NCI-H446 treated with DMSO at 0.1 percent for 48 hours (cell line): Measurements from ENCODE around the gene MYOM1.

ENCODE experiments used
- DNase-seq: peaks from one replicate; lab custom pipeline; 2025; lab: John Stamatoyannopoulos, UW

MYOM1 gene

DNA sequence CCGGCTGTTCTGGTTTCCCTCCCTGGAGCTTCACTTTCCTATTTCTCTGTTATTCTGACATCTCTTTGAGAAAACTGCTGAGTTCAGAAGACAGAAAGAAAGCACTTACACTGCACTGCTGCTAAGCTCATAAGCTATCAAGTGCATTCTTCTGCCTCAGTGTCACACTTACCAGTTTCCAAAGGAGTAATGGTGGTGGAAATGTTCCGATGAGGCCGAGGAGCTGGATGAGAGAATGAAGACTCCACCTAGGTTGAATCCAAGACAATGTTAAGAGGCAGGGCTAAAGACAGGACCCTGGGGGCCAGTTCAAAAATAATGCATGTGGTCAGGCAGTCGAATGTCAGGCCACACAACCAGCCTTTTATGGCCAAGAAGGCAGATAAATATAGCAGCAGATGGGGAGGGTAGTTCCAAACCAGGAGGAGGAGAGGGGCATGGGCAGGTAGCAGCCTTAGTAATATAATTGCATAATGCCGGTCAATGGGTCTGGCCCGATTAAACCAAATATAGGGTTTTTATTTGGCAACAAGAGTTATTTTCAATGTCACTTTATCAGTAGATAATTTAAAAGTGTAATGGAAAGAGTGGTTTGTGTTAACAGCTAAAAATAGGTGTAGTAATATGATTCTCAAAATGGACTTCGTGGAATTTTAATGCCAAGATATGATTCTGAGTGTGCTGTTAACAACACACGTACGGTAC is at the start of gene MYOM1:
Gene MYOM1 (minus strand): TSS at position 338 of the 705 bp plus-strand sequence. CDS start 4,745 bp downstream, outside the sequence.
- no peak for DNase-seq

DNA sequence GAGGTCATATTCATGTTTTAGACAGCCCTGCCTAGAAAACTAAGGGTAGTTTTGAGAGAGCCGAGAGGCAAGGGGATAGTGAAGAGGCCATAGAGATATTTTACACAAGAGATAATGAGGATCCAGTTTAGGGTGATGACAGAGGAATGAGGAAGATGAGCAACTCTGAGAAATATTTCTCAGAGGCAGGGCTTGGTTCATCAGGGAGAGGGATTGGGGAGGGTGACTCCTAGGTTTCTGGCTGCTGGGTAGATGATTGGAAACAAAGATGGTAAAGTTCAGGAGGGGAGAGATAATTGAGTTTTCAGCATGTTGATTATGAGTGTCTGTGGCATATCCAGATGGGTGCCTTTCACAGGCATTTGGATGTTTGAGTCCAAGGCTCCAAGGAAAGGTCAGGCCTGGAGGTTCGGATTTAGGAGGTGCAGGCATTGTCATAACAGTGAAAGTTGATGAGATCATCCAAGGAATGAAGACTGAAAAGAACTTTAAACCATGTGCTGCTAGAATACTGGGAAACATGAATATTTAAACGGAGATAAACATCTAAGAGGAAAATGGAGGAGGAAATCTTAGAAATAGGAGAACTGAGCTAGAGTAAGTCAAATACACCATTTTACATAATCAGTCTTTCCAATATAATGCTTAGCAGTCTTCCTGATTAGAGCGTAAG is 49.6 kb upstream of the MYOM1 start:
- DNase-seq = no peak

DNA sequence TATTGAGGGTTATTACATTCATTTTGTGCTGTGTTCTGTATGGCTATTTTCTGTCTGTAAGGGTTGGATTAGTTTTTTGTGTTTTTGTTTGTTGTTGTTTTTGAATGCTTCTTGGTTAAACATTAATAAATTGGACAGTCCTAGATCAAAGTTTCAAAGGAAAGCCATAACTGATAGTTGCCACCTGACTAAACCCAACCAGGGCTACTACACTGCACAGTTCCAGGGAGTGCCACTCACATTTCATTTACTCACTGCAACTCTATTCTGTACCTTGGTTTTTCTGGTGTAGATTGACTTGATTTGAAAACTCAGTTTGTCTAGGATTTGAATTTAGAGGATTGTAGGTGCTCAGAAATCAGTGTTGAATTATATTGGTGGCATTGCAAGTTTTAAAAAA is 48.5 kb upstream of the MYOM1 start:
- no peak for DNase-seq

DNA sequence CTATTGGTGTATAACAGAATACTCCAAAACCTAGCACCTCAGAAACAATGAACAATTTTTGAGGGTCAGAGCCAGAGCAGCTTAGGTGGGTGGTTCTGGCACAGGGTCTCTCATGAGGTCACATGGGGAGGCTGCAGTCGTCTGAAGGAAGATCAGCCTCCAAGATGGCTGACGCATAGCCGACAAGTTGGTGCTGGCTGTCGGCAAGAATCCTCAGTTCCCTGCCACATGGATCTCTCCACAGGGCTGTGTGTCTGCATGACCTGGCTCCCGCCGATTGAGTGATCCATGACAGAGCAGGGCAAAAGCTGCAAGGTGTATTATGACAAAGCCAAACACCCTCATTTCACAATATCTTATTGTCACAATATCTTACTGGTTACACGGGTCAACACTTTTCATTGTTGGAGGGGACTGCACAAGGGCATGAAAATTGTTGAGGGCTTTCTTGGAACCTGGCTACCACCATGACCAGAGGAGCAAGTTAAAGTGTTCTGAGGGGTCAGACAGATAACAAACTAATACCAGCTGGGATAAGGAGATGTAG is 46.4 kb upstream of the MYOM1 start:
- no peak for DNase-seq

DNA sequence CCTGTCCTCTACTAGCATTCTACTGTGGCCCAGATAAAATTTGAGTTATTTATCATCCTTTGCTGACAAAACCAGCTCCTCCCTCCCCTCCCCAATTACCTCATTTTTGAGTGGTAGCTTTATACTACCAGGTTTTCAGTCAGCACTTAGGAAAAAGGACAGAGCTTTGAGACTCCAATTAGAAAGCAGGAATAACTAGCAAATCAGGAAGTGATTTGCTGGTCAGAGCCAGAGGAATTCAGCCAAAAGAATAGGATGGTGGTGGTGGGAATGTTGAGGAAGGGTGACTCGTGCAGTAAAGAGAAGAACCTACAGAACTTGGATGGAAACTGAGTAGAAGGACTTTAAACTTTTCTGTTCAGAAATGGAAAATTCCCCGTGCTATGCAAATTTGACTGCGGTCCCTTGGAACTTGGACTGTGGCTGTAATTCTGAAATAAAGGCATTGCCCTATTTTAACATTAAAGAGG is 45.8 kb upstream of the MYOM1 start:
- no peak for DNase-seq

DNA sequence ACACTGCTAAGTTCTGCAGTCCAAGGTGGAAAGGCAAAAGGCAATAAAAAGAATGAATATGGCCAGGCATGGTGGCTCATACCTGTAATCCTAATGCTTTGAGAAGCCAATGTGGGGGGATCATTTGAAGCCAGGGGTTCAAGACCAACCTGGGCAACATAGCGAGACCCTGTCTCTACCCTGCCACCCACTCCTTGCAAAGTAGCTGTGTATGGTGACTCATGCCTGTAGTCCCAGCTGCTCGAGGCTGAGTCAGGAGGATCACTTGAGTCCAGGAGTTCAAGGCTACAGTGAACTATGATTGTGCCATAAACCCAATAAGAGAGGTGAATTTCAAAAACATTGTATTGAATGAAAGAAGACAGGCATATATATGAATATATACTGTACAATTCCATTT is 44.6 kb upstream of the MYOM1 start:
- no peak for DNase-seq

DNA sequence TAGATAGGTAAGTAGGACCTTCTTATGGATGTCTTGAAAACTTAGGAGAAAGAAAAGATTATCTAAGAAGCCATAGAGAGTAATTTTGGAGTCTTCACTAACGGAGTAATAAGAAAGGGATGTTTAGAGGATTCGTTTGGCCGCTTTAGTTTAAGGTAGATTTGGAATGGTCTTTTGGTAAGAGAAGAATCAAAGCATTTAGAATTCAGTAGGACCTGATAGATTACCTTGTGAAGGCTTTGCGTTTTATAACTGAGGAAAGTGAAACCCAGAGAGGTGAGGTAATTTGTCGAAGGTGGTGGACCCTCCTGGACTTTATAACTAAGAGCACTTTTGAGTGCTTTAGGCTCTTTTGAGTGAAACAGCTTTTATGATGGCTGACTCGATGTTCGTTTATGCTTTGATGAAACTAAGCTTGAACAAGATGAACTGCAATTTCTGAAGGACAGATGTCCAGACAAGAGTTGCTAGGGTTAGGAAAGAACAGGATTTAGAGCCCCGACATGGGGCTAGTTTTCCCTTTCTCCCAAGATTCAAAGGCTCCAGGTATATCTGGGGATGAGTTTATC is 43.4 kb upstream of the MYOM1 start:
- DNase-seq = no peak

DNA sequence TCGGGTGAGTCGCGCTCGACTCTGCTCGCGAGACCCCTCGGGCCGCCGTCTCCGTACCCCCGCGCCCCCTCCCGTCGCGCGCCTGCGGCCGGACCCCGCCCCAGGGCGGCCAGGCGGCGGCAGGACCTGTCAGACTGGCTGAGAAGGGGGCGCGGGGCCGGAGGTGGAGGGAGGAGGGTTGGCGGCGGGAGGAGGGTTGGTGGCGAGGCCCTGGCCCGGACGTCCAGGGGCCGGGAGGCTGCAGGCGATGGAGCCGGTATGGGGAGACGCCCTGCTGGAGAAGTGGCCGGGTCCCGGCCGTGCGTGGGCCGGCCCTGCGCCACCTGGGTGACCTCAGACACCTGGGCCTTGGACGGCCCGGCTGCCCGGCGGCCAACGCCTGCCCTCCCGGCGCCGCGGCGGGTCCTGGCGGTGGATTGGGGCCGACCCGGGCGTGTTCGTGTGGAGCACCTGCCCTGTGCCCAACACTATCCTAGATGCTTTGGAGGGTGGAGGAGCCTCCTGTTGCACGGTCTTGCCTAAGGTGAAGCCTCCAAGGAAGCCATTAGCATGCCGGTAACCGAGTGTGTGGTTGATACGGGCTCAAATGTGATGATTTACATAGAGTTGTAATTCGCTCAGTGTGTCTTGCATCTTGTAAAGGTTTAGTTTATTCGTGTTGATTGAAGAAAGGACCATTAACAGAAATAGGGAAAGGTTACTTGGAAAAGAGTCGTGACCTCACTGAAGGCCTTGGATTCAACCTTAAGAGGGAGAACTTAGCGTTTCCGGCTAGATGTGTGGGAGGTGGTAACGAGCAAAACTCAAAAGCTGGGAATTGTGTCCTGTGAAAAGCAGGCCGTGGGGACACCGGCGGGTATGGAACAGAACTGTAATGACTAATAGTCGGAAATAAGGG is 42.7 kb upstream of the MYOM1 start:
- DNase-seq = no peak

DNA sequence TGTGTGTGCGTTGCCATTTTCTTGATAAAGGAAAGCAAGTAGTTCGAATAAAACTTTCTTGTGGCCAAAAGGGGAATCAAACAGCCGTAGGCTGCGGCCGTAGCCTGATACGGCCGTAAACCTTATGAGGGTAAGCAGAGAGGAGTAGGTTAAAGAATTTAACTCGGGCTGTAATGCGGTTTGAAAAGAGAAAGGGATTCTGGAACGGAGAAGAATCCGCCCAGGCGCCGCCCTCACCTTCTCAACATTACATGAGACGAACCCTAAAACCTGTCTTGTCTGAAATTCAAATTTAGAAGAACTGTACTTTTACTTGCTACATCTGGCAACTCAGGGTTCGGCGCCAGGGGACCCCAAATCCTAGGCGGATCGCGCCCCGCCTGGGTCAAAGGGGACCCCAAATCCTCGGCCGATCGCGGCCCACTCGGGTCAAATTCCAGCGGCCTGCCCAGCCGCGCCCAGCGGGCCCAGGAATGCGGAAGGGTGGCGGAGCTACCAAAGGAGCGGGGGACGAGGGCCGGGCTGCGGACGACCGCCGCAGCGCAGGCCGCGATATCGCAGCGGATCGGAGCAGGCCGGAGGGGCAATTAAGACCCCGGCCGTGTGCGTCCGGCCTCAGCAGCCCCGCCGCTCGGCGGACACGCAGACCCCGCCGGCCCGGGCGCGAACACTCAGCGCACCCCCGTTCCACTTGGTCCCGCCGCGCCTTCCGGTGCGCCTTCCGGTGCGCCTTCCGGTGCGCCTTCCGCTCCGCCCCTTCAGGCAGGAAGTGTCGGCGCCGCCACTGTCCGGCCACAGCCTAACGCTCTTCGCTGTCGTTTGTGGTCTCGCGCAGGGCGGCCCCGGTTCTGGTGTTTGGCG is 41.8 kb upstream of the MYOM1 start, which contains the start of gene MYL12B:
Gene MYL12B (plus strand): TSS at position 761 of the 861 bp plus-strand sequence. CDS start 10,766 bp downstream, outside the sequence.
- DNase-seq = peak; percentile 53

DNA sequence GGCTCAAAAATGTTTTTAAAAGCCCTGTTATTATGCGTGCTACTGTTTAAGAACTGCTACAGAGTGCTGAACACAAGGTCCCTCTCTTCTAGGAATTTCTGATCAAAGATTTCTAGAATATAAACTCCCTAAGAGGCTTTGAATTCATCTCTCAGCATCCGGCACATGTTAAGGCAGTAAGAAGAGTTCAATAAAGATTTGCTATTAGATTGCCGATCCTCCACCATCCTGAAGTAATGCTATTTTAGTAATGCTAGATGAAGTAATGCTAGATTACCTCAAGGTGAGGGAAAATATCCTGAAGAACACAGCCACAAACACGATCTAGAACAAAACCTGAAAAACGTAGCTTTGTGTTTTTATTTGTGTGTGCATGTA is 41.2 kb upstream of the MYOM1 start:
- no peak for DNase-seq

DNA sequence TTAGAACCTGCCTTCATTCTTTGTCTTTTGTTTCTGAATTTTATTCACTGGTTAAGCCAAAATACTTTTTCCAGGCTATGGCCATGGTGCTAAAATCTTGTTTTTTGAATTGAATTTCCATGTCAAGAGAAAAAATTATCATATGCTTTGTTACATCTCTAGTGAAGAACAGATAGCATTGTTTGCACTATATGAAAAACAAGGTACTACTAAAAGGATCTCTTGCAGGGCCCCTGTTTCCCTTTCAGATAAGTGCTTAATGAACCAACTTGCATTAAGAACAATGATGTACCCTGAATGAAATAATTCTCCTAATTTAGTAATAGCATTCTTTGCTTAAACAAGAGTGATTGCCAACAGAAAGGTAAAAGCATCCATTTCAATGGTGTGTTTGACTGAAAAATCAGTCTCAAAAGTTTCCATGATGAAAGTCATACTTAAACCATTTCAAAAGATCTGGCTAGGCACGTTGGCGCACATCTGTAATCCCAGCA is 37.9 kb upstream of the MYOM1 start:
- no peak for DNase-seq

DNA sequence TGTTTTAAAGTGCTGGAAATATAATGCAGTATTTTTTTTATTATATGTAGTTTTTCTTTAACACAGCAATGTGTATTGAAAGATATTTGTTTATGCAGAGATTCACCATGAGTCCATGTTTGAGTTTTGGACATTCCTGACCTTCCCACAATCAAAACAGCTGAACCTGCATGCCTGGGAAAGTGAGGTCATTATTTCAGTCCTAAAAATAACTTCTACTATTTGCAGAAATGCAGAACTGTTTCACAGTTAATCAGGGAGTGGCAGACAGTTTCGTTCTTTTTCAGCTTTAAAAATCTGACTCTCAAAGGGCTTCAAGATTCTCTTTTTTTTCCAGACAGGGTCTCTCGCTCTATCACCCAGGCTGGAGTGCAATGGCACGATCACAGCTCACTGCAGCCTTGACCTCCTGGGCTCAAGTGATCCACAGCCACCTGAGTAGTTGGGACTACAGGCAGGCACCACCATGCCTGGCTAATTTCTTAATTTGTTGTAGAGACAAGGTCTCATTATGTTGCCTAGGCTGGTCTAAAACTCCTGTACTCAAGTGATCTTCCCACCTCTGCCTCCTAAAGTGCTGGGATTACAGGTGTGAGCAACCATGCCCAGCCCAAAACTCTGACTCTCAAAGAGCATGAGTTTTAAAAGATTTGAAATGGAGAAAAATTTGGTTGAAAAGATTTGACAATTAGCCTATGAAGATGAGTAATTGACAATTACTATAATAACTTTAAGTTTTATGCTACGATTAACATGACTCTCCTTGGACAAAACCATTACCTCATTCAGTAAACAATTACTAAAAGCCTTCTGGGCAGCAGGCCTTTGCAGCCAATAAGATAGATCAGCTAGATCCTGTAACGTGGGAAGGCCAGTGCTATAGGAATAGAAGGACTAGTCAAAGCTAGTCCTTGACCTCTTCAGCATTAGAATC is 37.2 kb upstream of the MYOM1 start:
- no peak for DNase-seq

DNA sequence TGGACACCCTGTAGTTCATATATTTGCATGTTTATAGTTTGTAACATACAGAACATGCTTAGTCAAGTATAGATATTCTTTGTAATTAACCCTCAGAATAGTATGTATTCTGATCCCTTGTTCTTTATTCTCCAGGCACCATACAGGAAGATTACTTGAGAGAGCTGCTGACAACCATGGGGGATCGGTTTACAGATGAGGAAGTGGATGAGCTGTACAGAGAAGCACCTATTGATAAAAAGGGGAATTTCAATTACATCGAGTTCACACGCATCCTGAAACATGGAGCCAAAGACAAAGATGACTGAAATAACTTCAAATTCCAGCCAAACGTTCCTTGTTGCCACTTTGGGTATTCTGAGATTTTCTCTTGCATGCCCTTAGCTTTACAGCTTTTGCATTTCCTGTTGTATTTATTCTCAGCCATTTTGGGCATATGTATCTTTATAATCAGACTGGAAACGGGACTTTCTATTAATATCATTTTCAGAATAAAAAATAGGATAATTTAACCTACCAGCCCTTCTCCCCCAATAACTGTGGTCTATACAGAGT is 35.9 kb upstream of the MYOM1 start:
- DNase-seq = no peak

DNA sequence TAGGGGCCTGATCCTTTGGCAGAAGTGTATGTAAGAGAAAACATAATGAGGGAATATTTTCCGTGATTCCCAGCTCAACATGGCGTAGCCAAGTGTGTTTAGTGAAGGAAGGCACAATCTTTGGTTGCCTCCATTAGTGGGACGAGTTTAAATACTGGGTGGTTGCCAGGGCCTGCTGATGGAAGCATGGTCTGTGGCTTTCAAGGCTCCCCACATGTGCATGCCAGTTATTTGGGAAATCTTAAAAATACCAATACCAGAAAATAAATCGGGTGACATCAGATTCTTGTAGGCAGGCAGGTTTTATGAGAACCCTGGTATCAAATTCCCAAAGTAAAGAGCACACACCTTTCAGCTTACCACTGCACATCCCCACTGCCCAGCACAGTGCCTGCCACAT is 35.0 kb upstream of the MYOM1 start:
- DNase-seq = no peak

DNA sequence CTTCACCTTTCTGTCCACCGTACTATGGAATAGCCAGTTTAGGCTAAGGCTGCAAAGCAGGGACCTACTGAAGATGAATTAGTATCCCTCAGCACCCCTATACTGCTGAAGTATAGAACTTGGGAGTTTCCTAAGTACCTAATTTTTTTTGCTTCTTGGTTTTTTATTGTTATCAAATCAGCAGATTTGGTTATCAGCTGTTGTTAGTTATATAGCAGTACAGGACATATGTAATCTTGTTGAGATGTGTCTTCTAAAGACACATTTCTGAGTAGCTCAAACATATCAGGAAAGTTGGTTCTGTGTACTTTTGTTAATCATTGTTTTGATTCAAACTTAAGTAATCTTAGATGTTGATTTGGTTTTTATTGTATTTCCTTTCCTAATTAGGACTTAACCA is 33.1 kb upstream of the MYOM1 start:
- DNase-seq = no peak

DNA sequence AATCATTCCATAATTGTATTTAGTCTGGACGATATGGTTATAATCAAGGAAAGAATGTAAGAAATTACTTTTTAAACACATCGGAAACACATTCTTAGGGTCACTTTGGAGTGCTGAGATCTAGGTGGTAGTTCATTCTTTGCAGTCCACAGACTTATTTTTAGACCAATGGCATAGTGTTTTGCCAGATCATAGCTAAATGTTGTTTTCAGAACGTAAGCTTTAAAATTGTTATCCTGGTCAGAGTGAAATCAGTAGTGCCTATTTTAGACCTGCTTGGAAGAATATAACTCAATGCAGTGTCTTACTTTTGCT is 32.2 kb upstream of the MYOM1 start:
- no peak for DNase-seq

DNA sequence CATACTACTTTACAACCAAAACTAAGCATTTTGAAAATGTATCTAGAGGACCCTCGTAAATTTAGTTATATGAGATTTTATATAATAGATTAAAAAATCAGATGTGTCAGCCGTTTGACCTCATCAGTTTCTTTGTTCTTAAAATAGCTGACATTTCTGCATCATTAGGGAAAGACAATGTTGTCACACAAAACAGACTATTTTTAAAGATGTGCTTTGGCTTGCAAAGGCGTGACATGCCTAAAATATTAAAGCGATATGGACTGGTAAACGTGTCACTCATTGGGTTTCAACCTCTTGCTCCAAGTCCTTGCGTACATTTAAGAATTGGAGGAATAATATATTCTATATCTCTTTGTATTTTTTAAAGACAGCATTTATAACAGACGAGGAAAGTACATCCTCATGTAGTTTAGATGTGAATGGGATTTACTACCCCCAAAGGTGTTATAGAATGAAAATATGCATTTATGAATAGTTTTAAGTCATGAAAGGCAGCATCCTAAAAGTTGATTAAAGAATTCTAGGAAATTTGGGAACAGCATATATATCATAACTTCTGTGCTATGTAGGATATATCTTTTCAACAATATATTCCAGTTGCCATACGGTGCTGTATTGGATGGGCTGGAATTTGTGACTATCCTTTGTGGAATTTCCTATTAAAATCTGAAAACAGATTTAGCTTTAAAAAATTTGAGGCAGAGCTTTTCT is 31.6 kb upstream of the MYOM1 start:
- DNase-seq = no peak

DNA sequence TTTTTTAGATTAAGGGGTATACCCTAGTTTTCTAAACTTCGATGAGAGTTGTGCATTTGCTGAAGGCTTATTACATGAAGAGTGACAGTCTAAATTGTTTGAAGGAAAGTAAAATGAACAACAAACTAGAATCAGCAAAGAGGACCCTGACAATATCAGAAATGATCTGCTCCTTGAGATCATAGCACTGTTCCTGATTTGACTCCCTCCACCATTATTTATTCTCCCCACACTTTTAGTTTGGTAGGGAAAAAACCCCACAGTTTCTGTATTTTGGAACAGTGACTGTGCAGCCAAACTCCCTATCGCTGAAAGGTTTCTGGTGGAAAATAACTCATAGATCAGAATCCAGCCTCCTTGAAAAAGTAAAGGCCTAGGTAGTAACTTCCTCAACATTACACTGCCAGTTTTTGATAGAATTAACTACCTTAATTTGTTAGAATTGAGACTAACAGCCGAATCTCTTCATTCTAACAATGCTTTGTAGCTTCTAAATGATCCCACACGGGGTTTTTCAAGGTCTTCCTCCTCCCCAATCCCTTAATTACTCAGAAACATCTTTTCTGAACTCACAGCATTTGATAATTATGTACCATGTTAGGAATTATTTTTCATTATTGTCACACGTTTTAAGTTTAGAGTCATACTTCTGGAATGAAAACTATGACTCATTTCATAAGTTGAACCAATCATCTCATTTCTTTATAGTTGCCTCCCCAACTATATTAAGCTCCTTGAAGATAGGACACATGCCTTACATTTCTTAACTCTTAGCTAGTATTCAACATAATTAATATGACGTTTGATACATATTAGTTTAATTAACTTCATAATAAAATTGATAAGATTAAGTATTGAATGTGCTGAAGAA is 30.7 kb upstream of the MYOM1 start:
- no peak for DNase-seq
